ENCODE data around the gene MCL1.

GRCh38 chr1:150626150-150626549 lies 46.7 kb upstream of the MCL1 start:
- TF ChIP-seq POLR2A (IDR thresholded peaks at IDR 0.05) = no peak
- TF ChIP-seq POLR2AphosphoS5 (IDR thresholded peaks at IDR 0.05) = no peak
- no peak for TF ChIP-seq CTCF (IDR thresholded peaks at IDR 0.05)
- TF ChIP-seq EP300 (IDR thresholded peaks at IDR 0.05) = no peak

All from gastroesophageal sphincter (tissue), 3 donors.